Neuronal stem cell (in vitro differentiated cells): ENCODE results near the gene TTC32.
"Not testable (repeated sequence)": the region's sequence is repeated elsewhere in the genome, so short reads cannot be mapped to it uniquely, and the experiment has no call there.

ENCODE experiments used
- DNase-seq: peaks from one replicate; pipeline ENCODE4 v3.0.0-alpha.2; 2013; ENCODE audit warnings: low spot score
- H2AFZ ChIP-seq: one replicate; pipeline ENCODE4 v1.6.1; 2013; ENCODE audit warnings: mild to moderate bottlenecking, low read length, inconsistent platforms
- H2AK5ac ChIP-seq: 2 replicates; pipeline ENCODE4 v1.6.1; 2013; ENCODE audit warnings: low read depth, mild to moderate bottlenecking, inconsistent platforms, low read length, moderate library complexity, mixed read lengths
- H2BK120ac ChIP-seq: 2 replicates; pipeline ENCODE4 v1.6.1; 2013; ENCODE audit warnings: low read depth, mild to moderate bottlenecking, inconsistent platforms, low read length, moderate library complexity, mixed read lengths
- H2BK12ac ChIP-seq: one replicate; pipeline ENCODE4 v1.6.1; 2013; ENCODE audit warnings: low read length, inconsistent platforms
- H2BK15ac ChIP-seq: 2 replicates; pipeline ENCODE4 v1.6.1; 2013; ENCODE audit warnings: mild to moderate bottlenecking, low read length, inconsistent platforms, mixed read lengths
- H2BK5ac ChIP-seq: one replicate; pipeline ENCODE4 v1.6.1; 2013; ENCODE audit warnings: inconsistent platforms, mild to moderate bottlenecking, low read length, moderate library complexity
- H3K14ac ChIP-seq: one replicate; pipeline ENCODE4 v1.6.1; 2013; ENCODE audit warnings: low read length, inconsistent platforms
- H3K18ac ChIP-seq: 2 replicates; pipeline ENCODE4 v1.6.1; 2013; ENCODE audit warnings: low read length, inconsistent platforms
- H3K23ac ChIP-seq: 2 replicates; pipeline ENCODE4 v1.6.1; 2013; ENCODE audit warnings: low read depth, mild to moderate bottlenecking, mixed read lengths, low read length, inconsistent platforms; ENCODE audit not compliant: poor library complexity
- H3K27ac ChIP-seq: replicated peaks from 3 replicates; pipeline ENCODE4 v1.5.1; 2013; ENCODE audit warnings: low read length, inconsistent platforms
- H3K27me3 ChIP-seq, 3 experiments: 2 replicates each; pipeline ENCODE4 v1.6.1; 2013; ENCODE audit warnings: low read length in 3 of 3, mild to moderate bottlenecking in 2 of 3, inconsistent platforms in 1 of 3, low read depth in 1 of 3, mixed read lengths in 1 of 3, moderate library complexity in 1 of 3; ENCODE audit not compliant: control insufficient read depth in 3 of 3, insufficient read depth in 3 of 3
- H3K36me3 ChIP-seq, 2 donors: replicated peaks in 1 of 2; 2 replicates each; pipeline ENCODE4 v1.6.1; 2013; ENCODE audit warnings: low read length in 2 of 2; ENCODE audit not compliant: control insufficient read depth in 2 of 2, insufficient read depth in 2 of 2
- H3K4ac ChIP-seq: 2 replicates; pipeline ENCODE4 v1.6.1; 2013; ENCODE audit warnings: inconsistent platforms, mild to moderate bottlenecking, low read length, moderate library complexity
- H3K4me1 ChIP-seq, 2 donors: 1 replicate in 1 of 2; 2 replicates in 1 of 2; pipeline ENCODE4 v1.6.1; 2013; ENCODE audit warnings: low read length in 2 of 2, low read depth in 1 of 2; ENCODE audit not compliant: control insufficient read depth in 2 of 2, insufficient read depth in 1 of 2
- H3K4me2 ChIP-seq: one replicate; pipeline ENCODE4 v1.6.1; 2013; ENCODE audit warnings: mild to moderate bottlenecking, low read length, inconsistent platforms; ENCODE audit not compliant: insufficient read depth, poor library complexity, severe bottlenecking
- H3K4me3 ChIP-seq, 2 donors: 2 replicates each; pipeline ENCODE4 v1.5.1; 2013; ENCODE audit warnings: low read length in 2 of 2, mild to moderate bottlenecking in 2 of 2, inconsistent platforms in 1 of 2, moderate library complexity in 1 of 2
- H3K79me1 ChIP-seq: one replicate; pipeline ENCODE4 v1.6.1; 2013; ENCODE audit warnings: low read depth, mild to moderate bottlenecking, inconsistent platforms, low read length, moderate library complexity
- H3K9ac ChIP-seq: one replicate; pipeline ENCODE4 v1.6.1; 2013; ENCODE audit warnings: mild to moderate bottlenecking, low read depth, low read length, inconsistent platforms; ENCODE audit not compliant: poor library complexity
- H3K9me3 ChIP-seq, 2 donors: replicated peaks in 1 of 2; 2 replicates each; pipeline versions ENCODE3 to v1.6.1; 2013; ENCODE audit warnings: low read length in 2 of 2, mild to moderate bottlenecking in 2 of 2, inconsistent platforms in 1 of 2, low read depth in 1 of 2, mixed read lengths in 1 of 2, moderate library complexity in 1 of 2; ENCODE audit not compliant: control insufficient read depth in 2 of 2, insufficient read depth in 1 of 2
- H4K8ac ChIP-seq: one replicate; pipeline ENCODE4 v1.6.1; 2013; ENCODE audit warnings: low read depth, mild to moderate bottlenecking, inconsistent platforms, low read length, moderate library complexity
- H4K91ac ChIP-seq: one replicate; pipeline ENCODE4 v1.6.1; 2013; ENCODE audit warnings: low read length, low read depth, mild to moderate bottlenecking, inconsistent platforms; ENCODE audit not compliant: poor library complexity
- WGBS, 2 donors: extraction: QIAGEN DNeasy Blood & Tissue Kit; methylation state at CpG; one replicate each; pipeline ENCODE4 v1.1.7; 2013; ENCODE audit warnings: missing lambda C conversion rate in 2 of 2, mixed read lengths in 1 of 2; ENCODE audit not compliant: insufficient read length in 2 of 2, insufficient replicate concordance in 1 of 2; ENCODE audit errors: extremely low coverage in 2 of 2; 5-methylcytosine and 5-hydroxymethylcytosine counted together

Gene TTC32

GRCh38 chr2:19894134-19894792 is 7.5 kb downstream of the TTC32 start:
- Histone ChIP-seq H2BK5ac (no peak overlapping the region), H3K14ac (no peak overlapping the region), H3K23ac (no peak overlapping the region), H3K36me3 (peaks cover 0 to 16% of the 10 kb centered on the region in 2 donors), H3K27ac (no peak overlapping the region), H3K27me3 (no peaks in the 10 kb centered on the region), H2AFZ (no peak overlapping the region), H4K8ac (no peak overlapping the region), H3K4me2 (no peak overlapping the region), H2AK5ac (no peak overlapping the region), H3K4me3 (no peak overlapping the region), H3K18ac (no peak overlapping the region), H3K9ac (no peak overlapping the region), H3K79me1 (no peaks in the 10 kb centered on the region), H2BK12ac (no peak overlapping the region), H4K91ac (no peak overlapping the region), H3K9me3 (no peaks in the 10 kb centered on the region), H3K4me1 (peaks cover 0 to 5% of the 10 kb centered on the region in 2 donors), H2BK15ac (no peak overlapping the region), H2BK120ac (no peak overlapping the region), H3K4ac (no peak overlapping the region)
- no peak for DNase-seq
- WGBS, 2 donors: no CpG with 5 or more reads among the region's 4 CpGs

GRCh38 chr2:19893520-19894133 is 8.2 kb downstream of the TTC32 start:
- no peak overlapping the region for H2BK15ac ChIP-seq
- no peak overlapping the region for H3K23ac ChIP-seq
- H2AK5ac ChIP-seq: no peak overlapping the region
- no peak overlapping the region for H4K8ac ChIP-seq
- no peak overlapping the region for H2AFZ ChIP-seq
- H3K4me3 ChIP-seq: no peak overlapping the region
- H3K4me2 ChIP-seq: no peak overlapping the region
- H3K27me3 ChIP-seq: no peaks in the 10 kb centered on the region
- no peak overlapping the region for H3K18ac ChIP-seq
- H4K91ac ChIP-seq: no peak overlapping the region
- H2BK5ac ChIP-seq: no peak overlapping the region
- no peak overlapping the region for H2BK12ac ChIP-seq
- H3K79me1 ChIP-seq: no peaks in the 10 kb centered on the region
- peaks cover 0 to 3% of the 10 kb centered on the region in 2 donors for H3K4me1 ChIP-seq
- no peak overlapping the region for H3K4ac ChIP-seq
- H3K9me3 ChIP-seq: no peaks in the 10 kb centered on the region
- DNase-seq: no peak
- no peak overlapping the region for H3K14ac ChIP-seq
- no peak overlapping the region for H2BK120ac ChIP-seq
- no CpG with 5 or more reads among the region's 4 CpGs for WGBS, 2 donors
- H3K9ac ChIP-seq: no peak overlapping the region
- peaks cover 0 to 16% of the 10 kb centered on the region in 2 donors for H3K36me3 ChIP-seq
- H3K27ac ChIP-seq: no peak overlapping the region

DNA sequence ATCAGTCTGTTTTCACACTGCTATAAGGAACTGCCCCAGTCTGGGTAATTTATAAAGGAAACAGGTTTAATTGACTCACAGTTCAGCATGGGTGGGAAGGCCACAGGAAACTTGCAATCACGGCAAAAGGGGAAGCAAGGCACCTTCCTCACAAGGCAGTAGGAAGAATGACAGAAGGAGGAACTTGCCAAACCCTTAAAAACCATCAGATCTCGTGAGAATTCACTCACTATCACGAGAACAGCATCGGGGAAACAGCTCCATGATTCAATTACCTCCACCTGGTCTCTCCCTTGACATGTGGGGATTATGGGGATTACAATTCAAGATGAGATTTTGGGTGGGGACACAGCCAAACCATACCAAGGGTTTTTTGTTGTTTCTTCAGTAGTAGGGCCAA is 9.8 kb downstream of the TTC32 start:
- H2BK15ac ChIP-seq, H3K4me3 ChIP-seq, H2AK5ac ChIP-seq, H3K14ac ChIP-seq, H3K4ac ChIP-seq, H2BK12ac ChIP-seq, H2BK120ac ChIP-seq, H4K91ac ChIP-seq, H2BK5ac ChIP-seq, H3K4me2 ChIP-seq, H3K27me3 ChIP-seq, H2AFZ ChIP-seq, H3K9me3 ChIP-seq, H3K27ac ChIP-seq, H3K4me1 ChIP-seq, DNase-seq, H3K23ac ChIP-seq, H3K36me3 ChIP-seq, H4K8ac ChIP-seq, H3K18ac ChIP-seq, H3K9ac ChIP-seq, H3K79me1 ChIP-seq: not testable (repeated sequence)
- no CpG with 5 or more reads among the region's 4 CpGs for WGBS, 2 donors

- H3K9me3 ChIP-seq: no peaks in the 10 kb centered on the region
- H2AFZ ChIP-seq: no peak overlapping the region
- H2BK5ac ChIP-seq: no peak overlapping the region
- no peak overlapping the region for H3K23ac ChIP-seq
- no peaks in the 10 kb centered on the region for H3K4me1 ChIP-seq
- H3K9ac ChIP-seq: no peak overlapping the region
- H3K27me3 ChIP-seq: no peaks in the 10 kb centered on the region
- no peak overlapping the region for H2BK12ac ChIP-seq
- H3K79me1 ChIP-seq: no peaks in the 10 kb centered on the region
- H2BK120ac ChIP-seq: no peak overlapping the region
- DNase-seq: no peak
- no peak overlapping the region for H3K14ac ChIP-seq
- H3K18ac ChIP-seq: no peak overlapping the region
- no peak overlapping the region for H2AK5ac ChIP-seq
- H3K27ac ChIP-seq: no peak overlapping the region
- H3K4ac ChIP-seq: no peak overlapping the region
- H2BK15ac ChIP-seq: no peak overlapping the region
- no peak overlapping the region for H4K8ac ChIP-seq
- peaks cover 0 to 6% of the 10 kb centered on the region in 2 donors for H3K36me3 ChIP-seq
- 100% methylated on average over 1 of the region's 3 CpGs; no CpG with 5 or more reads in 1 of the 2 donors for WGBS, 2 donors
- no peak overlapping the region for H4K91ac ChIP-seq
- no peak overlapping the region for H3K4me3 ChIP-seq
- no peak overlapping the region for H3K4me2 ChIP-seq
Measured at GRCh38 chr2:19890104-19890503, 11.7 kb downstream of the TTC32 start.
